Ovary (tissue), 10 donors: ENCODE data around the gene RGS17. TPM values are rescaled to one million over a fixed set of nuclear protein-coding genes. Genes with fewer than 3 reads are reported as not detected.

Experiments used
- DNase-seq, 5 donors: peaks; one replicate each; pipeline ENCODE4 v3.0.0-alpha.2; 2019 to 2020
- H3K27ac ChIP-seq, 2 donors: fragments of 200-600 bp; one replicate each; pipeline versions ENCODE4 v1.5.1 to v1.8.0; 2019 to 2022
- H3K27me3 ChIP-seq: fragments of 200-600 bp; one replicate; pipeline ENCODE4 v1.8.0; 2022
- H3K36me3 ChIP-seq: fragments of 200-600 bp; sonication (generic); one replicate; pipeline ENCODE4 v1.5.1; 2019
- H3K4me1 ChIP-seq: one replicate; pipeline ENCODE4 v1.8.1; 2013; ENCODE audit warnings: mild to moderate bottlenecking, moderate library complexity; ENCODE audit not compliant: insufficient read depth
- H3K4me3 ChIP-seq: fragments of 200-600 bp; sonication (generic); one replicate; pipeline ENCODE4 v1.5.1; 2017
- H3K9me3 ChIP-seq, 2 donors: fragments of 200-600 bp in 1 of 2; sonication (generic) in 1 of 2; one replicate each; pipeline versions ENCODE4 v1.5.1 to v1.8.1; 2013 to 2019; ENCODE audit warnings: mild to moderate bottlenecking in 1 of 2, moderate library complexity in 1 of 2
- EP300 ChIP-seq: sonication (generic); formaldehyde crosslinking; IDR thresholded peaks from one replicate; pipeline ENCODE4 v1.6.1; 2017; ENCODE audit warnings: antibody characterized with exemption
- POLR2A ChIP-seq: fragments of 450-650 bp; IDR thresholded peaks from one replicate; pipeline ENCODE4 v1.6.1; 2017; ENCODE audit warnings: antibody characterized with exemption, mild to moderate bottlenecking, moderate library complexity
- WGBS, 3 donors: extraction: QIAGEN DNeasy Blood & Tissue Kit in 1 of 3; methylation state at CpG; one replicate each; pipeline versions ENCODE4 v1.1.5 to v1.1.7; 2013 to 2017; 5-methylcytosine and 5-hydroxymethylcytosine counted together
- intact Hi-C, 4 donors: fragments of 100-400 bp; cut with DNase I; formaldehyde crosslinking; loops; one replicate each; pipeline versions ENCODE4 v1.11.0 to v1.15.1; 2022 to 2023
- long read RNA-seq, 3 donors: library from polyadenylated mRNA in 2 of 3; unstranded in 2 of 3; transcript quantifications; one replicate each; pipeline ENCODE4 v2.0.0 and lab custom pipeline, GENCODE V29; 2021 to 2026
- polyA plus RNA-seq, 2 donors: library from polyadenylated mRNA; stranded (reverse); fragments of 200-250 nt in 1 of 2; fragments of 350-450 nt in 1 of 2; fragmentation: Illumina TruSeq in 1 of 2; extraction: RNeasy Lipid Tissue Mini Kit (QIAGEN cat#74804) in 1 of 2; gene quantifications; one replicate each; pipeline ENCODE4 v1.2.3, GENCODE V29; 2013 to 2014
- total RNA-seq, 7 donors: library from RNA; depleted of rRNA in 2 of 7; stranded (reverse); fragments of >200 nt in 2 of 7; fragmentation: NEBNext Ultra II Directional in 3 of 7; extraction: Animal tissue kit (Norgen Biotek cat#: 25700) in 3 of 7; gene quantifications; one replicate each; pipeline versions ENCODE4 v1.1.0 to v1.2.4, GENCODE V29; 2016 to 2023
- TF ChIP-seq, protein P1 (sequence below), 3 donors: fragments of 450-650 bp in 2 of 3; fragments of 200-600 bp in 1 of 3; IDR thresholded peaks; one replicate each; pipeline versions ENCODE4 v1.5.1 to v1.8.0; 2016 to 2022; ENCODE audit warnings: antibody characterized with exemption in 3 of 3, mild to moderate bottlenecking in 1 of 3
- donor health status: DM: no; HTN: no; CAD: no; lungs with moderate emphysema.
- donor health status: DM: no; HTN: no; CAD: no.
- donor health status: Bipolar disorder and iron deficiency.
- donor health status: DM: yes; HTN: yes; CAD: no.
- donor health status: DM: no; HTN: no; CAD: no.
- donor health status: DM: yes; HTN: yes; CAD: no.

Gene RGS17
- total RNA-seq (under 1 TPM; 0.30 to 0.95 (median 0.46) TPM), polyA plus RNA-seq (under 1 TPM; 0.30 to 0.60 TPM)
- long read RNA-seq, donor 1, partial matches to known transcripts: 0 of 3 reads
- long read RNA-seq, donor 1, other reads (novel, unspliced or antisense): 2 of 3 reads
- long read RNA-seq, donor 2, partial matches to known transcripts: 0 of 2 reads
- long read RNA-seq, donor 2, other reads (novel, unspliced or antisense): 0 of 2 reads
- long read RNA-seq, donor 3, partial matches to known transcripts: 0 of 2 reads
- long read RNA-seq, donor 3, other reads (novel, unspliced or antisense): 2 of 2 reads

DNA sequence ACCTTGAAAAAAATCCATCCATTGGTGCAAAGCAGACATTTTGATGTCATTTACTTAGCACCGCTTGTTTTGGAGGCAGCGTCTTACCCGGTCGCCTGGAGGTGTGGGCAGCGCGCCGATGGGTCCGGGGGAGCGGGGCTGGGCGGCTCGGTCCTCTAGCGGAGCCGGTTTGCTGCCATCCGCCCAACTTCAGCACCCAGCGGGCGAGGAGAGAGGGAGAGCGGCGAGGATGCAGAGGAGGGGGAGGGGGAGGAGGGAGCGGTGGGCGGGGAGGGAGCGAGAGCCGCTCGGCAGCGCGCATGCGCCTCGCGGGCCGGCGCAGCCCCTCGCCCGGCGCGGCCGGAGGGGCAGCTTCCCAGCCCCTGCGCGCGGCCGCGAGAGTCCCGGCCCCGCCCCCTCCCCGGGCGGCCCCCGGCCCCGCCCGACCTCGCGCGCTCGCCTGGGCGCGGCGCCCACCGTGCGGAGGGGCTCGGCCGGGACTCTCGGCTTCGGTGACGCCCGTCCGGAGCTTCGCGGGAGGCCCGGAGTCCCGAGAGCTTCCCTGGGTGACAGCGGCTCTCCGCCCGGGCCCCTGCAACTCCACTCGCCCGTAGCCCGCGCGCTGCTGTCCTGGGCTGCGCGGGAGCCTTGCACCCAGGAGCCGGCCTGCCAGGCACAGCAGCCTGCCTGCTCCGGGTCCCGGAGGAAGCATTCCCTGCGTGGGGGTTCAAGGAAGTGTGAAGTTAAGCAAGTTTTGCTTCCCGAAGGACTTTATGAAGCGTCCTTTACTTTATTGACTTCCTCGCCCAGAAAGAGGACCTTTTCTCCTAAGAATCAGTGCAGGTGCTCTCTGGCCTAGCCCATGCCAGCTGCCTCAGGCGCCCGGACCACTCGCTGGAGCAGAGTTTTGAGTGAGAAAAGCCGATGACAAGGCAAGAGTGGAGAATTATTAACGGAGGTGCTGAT, at the start of gene RGS17:
Gene RGS17, minus strand, starts transcription at position 246 of the 945 bp plus-strand sequence. CDS start 87,264 bp downstream, outside the sequence.
- DNase-seq: peak; percentile 57 to 75 (median 73)
- H3K9me3 ChIP-seq: no peaks in the 10 kb centered on the region
- peak within 1 kb of the TSS; percentile 56 for H3K4me3 ChIP-seq
- H3K27ac ChIP-seq: peak within 1 kb of the TSS; percentile 16 to 78
- H3K27me3 ChIP-seq: no peaks in the 10 kb centered on the region
- intact Hi-C loops: no loop called here
- H3K4me1 ChIP-seq: no peaks in the 10 kb centered on the region
- WGBS, 3 donors: 1 to 3% (median 2%) methylated on average over 40 to 89 of the region's 89 CpGs
- TF ChIP-seq EP300: no peak
- TF ChIP-seq, protein P1, sequence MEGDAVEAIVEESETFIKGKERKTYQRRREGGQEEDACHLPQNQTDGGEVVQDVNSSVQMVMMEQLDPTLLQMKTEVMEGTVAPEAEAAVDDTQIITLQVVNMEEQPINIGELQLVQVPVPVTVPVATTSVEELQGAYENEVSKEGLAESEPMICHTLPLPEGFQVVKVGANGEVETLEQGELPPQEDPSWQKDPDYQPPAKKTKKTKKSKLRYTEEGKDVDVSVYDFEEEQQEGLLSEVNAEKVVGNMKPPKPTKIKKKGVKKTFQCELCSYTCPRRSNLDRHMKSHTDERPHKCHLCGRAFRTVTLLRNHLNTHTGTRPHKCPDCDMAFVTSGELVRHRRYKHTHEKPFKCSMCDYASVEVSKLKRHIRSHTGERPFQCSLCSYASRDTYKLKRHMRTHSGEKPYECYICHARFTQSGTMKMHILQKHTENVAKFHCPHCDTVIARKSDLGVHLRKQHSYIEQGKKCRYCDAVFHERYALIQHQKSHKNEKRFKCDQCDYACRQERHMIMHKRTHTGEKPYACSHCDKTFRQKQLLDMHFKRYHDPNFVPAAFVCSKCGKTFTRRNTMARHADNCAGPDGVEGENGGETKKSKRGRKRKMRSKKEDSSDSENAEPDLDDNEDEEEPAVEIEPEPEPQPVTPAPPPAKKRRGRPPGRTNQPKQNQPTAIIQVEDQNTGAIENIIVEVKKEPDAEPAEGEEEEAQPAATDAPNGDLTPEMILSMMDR (IDR thresholded peaks at IDR 0.05): no peak
- TF ChIP-seq POLR2A: no peak
- H3K36me3 ChIP-seq: no peaks in the 10 kb centered on the region

- TF ChIP-seq EP300 (no peak), POLR2A (no peak)
- TF ChIP-seq, protein P1 (IDR thresholded peaks at IDR 0.05): no peak
- no peak for DNase-seq
- no peaks in the 10 kb centered on the region for H3K9me3 ChIP-seq
- no peaks in the 10 kb centered on the region for H3K27me3 ChIP-seq
- no peaks in the 10 kb centered on the region for H3K36me3 ChIP-seq
- H3K4me1 ChIP-seq: no peaks in the 10 kb centered on the region
- H3K4me3 ChIP-seq: no peak overlapping the region
- intact Hi-C loops: no loop called here
- no peak overlapping the region for H3K27ac ChIP-seq
These were observed 41.7 kb upstream of the RGS17 start for GRCh38 chr6:153172815-153173214.

GRCh38 chr6:153170511-153170910, 39.4 kb upstream of the RGS17 start:
- no peaks in the 10 kb centered on the region for H3K4me1 ChIP-seq
- H3K4me3 ChIP-seq: no peak overlapping the region
- no peaks in the 10 kb centered on the region for H3K9me3 ChIP-seq
- intact Hi-C loops: no loop called here
- no peak for DNase-seq
- H3K36me3 ChIP-seq: no peaks in the 10 kb centered on the region
- TF ChIP-seq EP300: no peak
- TF ChIP-seq, protein P1 (IDR thresholded peaks at IDR 0.05): no peak
- TF ChIP-seq POLR2A: no peak
- no peaks in the 10 kb centered on the region for H3K27me3 ChIP-seq
- no peak overlapping the region for H3K27ac ChIP-seq
- WGBS, 3 donors: 57 to 91% (median 79%) methylated on average over 3 of the region's 3 CpGs

GRCh38 chr6:153167907-153168306, 36.8 kb upstream of the RGS17 start:
- no peak overlapping the region for H3K27ac ChIP-seq
- H3K27me3 ChIP-seq: no peaks in the 10 kb centered on the region
- H3K4me1 ChIP-seq: no peaks in the 10 kb centered on the region
- H3K9me3 ChIP-seq: no peaks in the 10 kb centered on the region
- H3K36me3 ChIP-seq: no peaks in the 10 kb centered on the region
- H3K4me3 ChIP-seq: no peak overlapping the region
- 38 to 56% (median 47%) methylated on average over 1 of the region's 1 CpG for WGBS, 3 donors
- TF ChIP-seq POLR2A: no peak
- no peak for TF ChIP-seq EP300
- TF ChIP-seq, protein P1 (IDR thresholded peaks at IDR 0.05): no peak
- intact Hi-C loops: no loop called here
- no peak for DNase-seq
